Measurements from ENCODE around the gene ZSCAN10. TPM values are rescaled to one million over a fixed set of nuclear protein-coding genes. Genes with fewer than 3 reads are reported as not detected.

Gene ZSCAN10
- total RNA-seq, 2 experiments from 2014 or later: 0.21 to 0.23 TPM

- Mint-ChIP-seq H3K4me3 (no peak overlapping the region), H3K4me1 (no peaks in the 10 kb centered on the region), H3K27ac (no peak overlapping the region), H3K9me3 (ENCODE audit: low read depth) (no peaks in the 10 kb centered on the region), H3K36me3 (no peaks in the 10 kb centered on the region), H3K27me3 (peaks cover 19% of the 10 kb centered on the region)
- DNase-seq (no peak), ATAC-seq (no peak)
- CTCF ChIA-PET: interaction anchor here (1.2 to 1.6 kb wide), 4 partner anchors 12 to 55 kb away, joined by 3 to 6 read pairs (median 4); no protein-coding TSS in a partner anchor
Measured at GRCh38 chr16:3113765-3114479, 14.8 kb upstream of the ZSCAN10 start.

GRCh38 chr16:3112881-3113574 lies 13.9 kb upstream of the ZSCAN10 start:
- CTCF ChIA-PET: interaction anchor here (1.6 kb wide), 1 partner anchor 55 kb away, joined by 3 read pairs; no protein-coding TSS in a partner anchor

GRCh38 chr16:3112058-3112880 lies 13.2 kb upstream of the ZSCAN10 start, which contains the start of gene ZNF205:
Gene ZNF205, plus strand, starts transcription at chr16:3112586. Its CDS starts 845 bp downstream, at chr16:3113431.
- DNase-seq: no peak
- no peak for ATAC-seq
- CTCF ChIA-PET: interaction anchor here (1.1 to 1.6 kb wide), 3 partner anchors 13 to 54 kb away, joined by 3 to 7 read pairs (median 3); partner anchors contain the start of gene ZSCAN10
- no peak within 1 kb of the TSS for H3K27ac Mint-ChIP-seq
- no peaks in the 10 kb centered on the region for H3K9me3 Mint-ChIP-seq (ENCODE audit: low read depth)
- H3K4me3 Mint-ChIP-seq: no peak within 1 kb of the TSS
- peaks cover 3% of the 10 kb centered on the region for H3K4me1 Mint-ChIP-seq
- peaks cover 19% of the 10 kb centered on the region for H3K27me3 Mint-ChIP-seq
- H3K36me3 Mint-ChIP-seq: no peaks in the 10 kb centered on the region

More at GRCh38 chr16:3112881-3113574, 13.9 kb upstream of the ZSCAN10 start:
- H3K36me3 Mint-ChIP-seq: no peaks in the 10 kb centered on the region
- H3K27ac Mint-ChIP-seq: no peak overlapping the region
- ATAC-seq (no peak), DNase-seq (no peak)
- H3K27me3 Mint-ChIP-seq: peaks cover 19% of the 10 kb centered on the region
- no peaks in the 10 kb centered on the region for H3K4me1 Mint-ChIP-seq
- no peak overlapping the region for H3K4me3 Mint-ChIP-seq
- no peaks in the 10 kb centered on the region for H3K9me3 Mint-ChIP-seq (ENCODE audit: low read depth)

- DNase-seq (peak; percentile 97), ATAC-seq (peak; percentile 95)
- CTCF ChIA-PET: interaction anchor here (0.9 to 21.7 kb wide), 9 partner anchors 10 to 83 kb away, joined by 3 to 400 read pairs (median 8); partner anchors contain the start of genes HCFC1R1, THOC6 and ZNF213
- Mint-ChIP-seq H3K4me1 (peaks cover 18% of the 10 kb centered on the region), H3K4me3 (peak overlapping the region; percentile 70), H3K36me3 (no peaks in the 10 kb centered on the region), H3K27ac (peak overlapping the region; percentile 91), H3K9me3 (ENCODE audit: low read depth) (no peaks in the 10 kb centered on the region), H3K27me3 (peaks cover 3% of the 10 kb centered on the region)
Measured at GRCh38 chr16:3106205-3106928, 7.3 kb upstream of the ZSCAN10 start.

- Mint-ChIP-seq H3K4me1 (peaks cover 44% of the 10 kb centered on the region), H3K4me3 (peak overlapping the region; percentile 6), H3K27me3 (no peaks in the 10 kb centered on the region), H3K9me3 (ENCODE audit: low read depth) (no peaks in the 10 kb centered on the region), H3K36me3 (no peaks in the 10 kb centered on the region), H3K27ac (peak overlapping the region; percentile 32)
- DNase-seq: no peak
- no peak for ATAC-seq
- CTCF ChIA-PET: interaction anchor here (0.9 to 21.7 kb wide), 12 partner anchors 9 to 64 kb away, joined by 3 to 400 read pairs (median 6); partner anchors contain the start of genes IL32 and ZNF213
Measured at GRCh38 chr16:3101841-3102470, 2.9 kb upstream of the ZSCAN10 start.

- ATAC-seq (no peak), DNase-seq (peak; percentile 64)
- CTCF ChIA-PET: interaction anchor here (0.6 to 21.7 kb wide), 17 partner anchors 8 to 71 kb away, joined by 3 to 400 read pairs (median 4); partner anchors contain the start of genes IL32 and ZNF213
- Mint-ChIP-seq H3K27me3 (no peaks in the 10 kb centered on the region), H3K4me1 (peaks cover 48% of the 10 kb centered on the region), H3K27ac (peak overlapping the region; percentile 79), H3K4me3 (peak overlapping the region; percentile 50), H3K9me3 (ENCODE audit: low read depth) (no peaks in the 10 kb centered on the region), H3K36me3 (no peaks in the 10 kb centered on the region)
Measured at GRCh38 chr16:3101018-3101840, 2.1 kb upstream of the ZSCAN10 start.

GRCh38 chr16:3099732-3100499 lies 822 bp upstream of the ZSCAN10 start:
- peak; percentile 93 for ATAC-seq
- no peaks in the 10 kb centered on the region for H3K27me3 Mint-ChIP-seq
- CTCF ChIA-PET: interaction anchor here (0.8 to 21.7 kb wide), 9 partner anchors 7 to 70 kb away, joined by 3 to 400 read pairs (median 18); partner anchors contain the start of genes IL32 and ZNF213
- no peaks in the 10 kb centered on the region for H3K9me3 Mint-ChIP-seq (ENCODE audit: low read depth)
- H3K4me3 Mint-ChIP-seq: peak overlapping the region; percentile 74
- no peaks in the 10 kb centered on the region for H3K36me3 Mint-ChIP-seq
- DNase-seq: peak; percentile 97
- peak overlapping the region; percentile 80 for H3K27ac Mint-ChIP-seq
- peaks cover 51% of the 10 kb centered on the region for H3K4me1 Mint-ChIP-seq

- H3K36me3 Mint-ChIP-seq: no peaks in the 10 kb centered on the region
- no peak overlapping the region for H3K4me3 Mint-ChIP-seq
- DNase-seq: no peak
- H3K27ac Mint-ChIP-seq: no peak overlapping the region
- no peaks in the 10 kb centered on the region for H3K9me3 Mint-ChIP-seq (ENCODE audit: low read depth)
- CTCF ChIA-PET: interaction anchor here (0.8 to 21.7 kb wide), 7 partner anchors 12 to 69 kb away, joined by 3 to 400 read pairs (median 18); partner anchors contain the start of genes IL32 and ZNF213
- ATAC-seq: no peak
- peaks cover 57% of the 10 kb centered on the region for H3K4me1 Mint-ChIP-seq
- H3K27me3 Mint-ChIP-seq: no peaks in the 10 kb centered on the region
Measured at GRCh38 chr16:3099395-3099731, 269 bp upstream of the ZSCAN10 start.

- ATAC-seq: no peak
- H3K4me1 Mint-ChIP-seq: peaks cover 59% of the 10 kb centered on the region
- CTCF ChIA-PET: interaction anchor here (0.7 to 21.7 kb wide), 9 partner anchors 9 to 67 kb away, joined by 3 to 400 read pairs (median 22); partner anchors contain the start of gene ZNF213
- H3K4me3 Mint-ChIP-seq: no peak overlapping the region
- no peak for DNase-seq
- no peaks in the 10 kb centered on the region for H3K9me3 Mint-ChIP-seq (ENCODE audit: low read depth)
- no peaks in the 10 kb centered on the region for H3K36me3 Mint-ChIP-seq
- H3K27ac Mint-ChIP-seq: no peak overlapping the region
- no peaks in the 10 kb centered on the region for H3K27me3 Mint-ChIP-seq
Measured at GRCh38 chr16:3097266-3097665, 1.8 kb downstream of the ZSCAN10 start.

- Mint-ChIP-seq H3K27me3 (no peaks in the 10 kb centered on the region), H3K36me3 (no peaks in the 10 kb centered on the region), H3K27ac (no peak overlapping the region), H3K9me3 (ENCODE audit: low read depth) (no peaks in the 10 kb centered on the region), H3K4me1 (peaks cover 54% of the 10 kb centered on the region), H3K4me3 (no peak overlapping the region)
- ATAC-seq (no peak), DNase-seq (no peak)
- CTCF ChIA-PET: interaction anchor here (0.8 to 21.7 kb wide), 12 partner anchors 9 to 74 kb away, joined by 3 to 400 read pairs (median 6); partner anchors contain the start of gene ZNF213
Measured at GRCh38 chr16:3096362-3096761, 2.7 kb downstream of the ZSCAN10 start.

All from activated CD8-positive, alpha-beta memory T cell treated with anti-CD3 and anti-CD28 coated beads, Interleukin-2, amount 10 ng/mL, durations not matched to agents 7 days and 5 days (primary cell).